ENCODE data around the gene KIRREL3. TPM values are rescaled to one million over a fixed set of nuclear protein-coding genes. Genes with fewer than 3 reads are reported as not detected.

The KIRREL3 gene
- total and polyA plus RNA-seq, 9 of the 15 experiments (the other 6 are each of a cell fraction or from before 2014, with no cell fraction given): 0.04 to 0.10 TPM; not detected in 7

GRCh38 chr11:126507646-126508045, 492.9 kb downstream of the KIRREL3 start:
- Histone ChIP-seq H3K27me3 (ENCODE audit: control insufficient read depth in 2 of 2, insufficient read depth in 2 of 2, low read length in 2 of 2) (peaks cover 0 to 22% of the 10 kb centered on the region in 2 experiments; a peak in 2 of 5 replicates), H3K27ac (ENCODE audit: extremely low read depth, low read depth, low read length) (no peak overlapping the region), H4K20me1 (replicated peaks; ENCODE audit: control insufficient read depth, insufficient read depth, low read length) (0 out of 2 replicates have a peak, but pooled peaks cover 3% of the 10 kb centered on the region), H3K79me2 (ENCODE audit: control insufficient read depth, insufficient read depth, low read length) (no peaks in the 10 kb centered on the region), H3K9ac (ENCODE audit: insufficient read depth in 1 of 2, low read depth in 2 of 2, low read length in 2 of 2) (no peak overlapping the region), H3K9me1 (ENCODE audit: control insufficient read depth, insufficient read depth, low read length) (no peaks in the 10 kb centered on the region), H3K4me1 (replicated peaks in 1 of 2; ENCODE audit: control insufficient read depth in 2 of 2, insufficient read depth in 2 of 2, low read length in 2 of 2) (no peaks in the 10 kb centered on the region), H3K4me2 (ENCODE audit: insufficient read depth, low read length) (no peak overlapping the region), H2AFZ (ENCODE audit: low read depth, low read length) (no peak overlapping the region), H3K9me3 (replicated peaks; ENCODE audit: control insufficient read depth, insufficient read depth, low read depth, low read length) (no peaks in the 10 kb centered on the region), H3K36me3 (ENCODE audit: control insufficient read depth, insufficient read depth, low read length) (no peaks in the 10 kb centered on the region), H3K4me3 (no peak overlapping the region)
- POLR2A ChIA-PET: no interaction called here
- CTCF ChIA-PET (ENCODE audit: low intra/inter-chr PET ratio): no interaction called here
- DNase-seq (ENCODE audit: extremely low read depth in 1 of 4, low spot score in 3 of 4): no peak
- 0% methylated on average over 8 of the region's 8 CpGs for WGBS (ENCODE audit: insufficient coverage, low coverage, missing lambda C conversion rate)
- FAIRE-seq: no peak
- BruUV-seq (replicated peaks): no TSS peak
- no peak for ATAC-seq
- TF ChIP-seq HBP1 (CRISPR knock-in tag; IDR thresholded peaks at IDR 0.05) (no peak), HNRNPUL1 (IDR thresholded peaks at IDR 0.05; ENCODE audit: low read length) (no peak), ZNF282 (CRISPR knock-in tag; IDR thresholded peaks at IDR 0.05) (no peak), ZNF668 (CRISPR knock-in tag; IDR thresholded peaks at IDR 0.05) (no peak), RBM22 (IDR thresholded peaks at IDR 0.05; ENCODE audit: low read depth, low read length, poor library complexity, severe bottlenecking) (no peak), E2F4 (CRISPR knock-in tag; IDR thresholded peaks at IDR 0.05; ENCODE audit: low read depth) (no peak), PREB (CRISPR knock-in tag; IDR thresholded peaks at IDR 0.05) (no peak), ZFPM2 (CRISPR knock-in tag; IDR thresholded peaks at IDR 0.05) (no peak)
- in situ Hi-C loops (cut with MboI): no loop called here
- intact Hi-C loops (cut with micrococcal nuclease): no loop called here

All from K562 (cell line).